HepG2 (cell line): ENCODE results near the gene GRIK3. TPM values are rescaled to one million over a fixed set of nuclear protein-coding genes. Genes with fewer than 3 reads are reported as not detected.

Experiments
- FOXJ3 ChIP-seq: sonication (generic); formaldehyde crosslinking; IDR thresholded peaks from 2 replicates; pipeline ENCODE4 v1.4.0; 2020; ENCODE audit warnings: missing genetic modification reagents, mild to moderate bottlenecking, borderline replicate concordance
- ISL2 ChIP-seq: sonication (generic); formaldehyde crosslinking; IDR thresholded peaks from 2 replicates; pipeline ENCODE4 v1.5.0; 2020; ENCODE audit warnings: missing genetic modification reagents
- ZNF350 ChIP-seq: sonication (generic); formaldehyde crosslinking; IDR thresholded peaks from 2 replicates; pipeline ENCODE4 v1.4.0; 2020; ENCODE audit warnings: mild to moderate bottlenecking, low read depth, missing genetic modification reagents, borderline replicate concordance
- ZNF510 ChIP-seq: sonication (generic); formaldehyde crosslinking; IDR thresholded peaks from 2 replicates; pipeline ENCODE4 v1.4.0; 2020; ENCODE audit warnings: low read depth, mild to moderate bottlenecking, missing genetic modification reagents
- ZSCAN31 ChIP-seq: sonication (generic); formaldehyde crosslinking; IDR thresholded peaks from 2 replicates; pipeline ENCODE4 v1.5.0; 2020; ENCODE audit warnings: low read depth, mild to moderate bottlenecking, missing genetic modification reagents
- polyA plus RNA-seq, 8 experiments: library from polyadenylated mRNA; depleted of rRNA in 3 of 8; stranded (reverse) in 7 of 8; unstranded in 1 of 8; fragments of >200 nt; fragmentation: Illumina TruSeq in 4 of 8; extraction: Trizol in 4 of 8; gene quantifications; 2 replicates each; pipeline versions ENCODE4 v1.2.1 to v1.2.3, GENCODE V29; 2011 to 2016; ENCODE audit warnings: low read depth in 4 of 8, missing spikeins in 1 of 8, mixed read lengths in 1 of 8; ENCODE audit not compliant: insufficient read depth in 1 of 8
- total RNA-seq, 5 experiments: library from RNA; depleted of rRNA; stranded (reverse); fragments of >200 nt; fragmentation: Illumina TruSeq; extraction: Trizol; gene quantifications; 2 replicates each; pipeline ENCODE4 v1.2.3, GENCODE V29; 2016; ENCODE audit warnings: low read depth in 1 of 5
- TF ChIP-seq, protein P1 (sequence below): sonication (generic); formaldehyde crosslinking; IDR thresholded peaks from 2 replicates; pipeline ENCODE4 v1.9.0; 2021; ENCODE audit warnings: missing genetic modification reagents, borderline replicate concordance
- TF ChIP-seq, protein P2 (sequence below): IDR thresholded peaks from 2 replicates; pipeline ENCODE4 v1.6.1; 2016

GRIK3 gene
- total and polyA plus RNA-seq, 2 of the 13 experiments (the other 11 are each of a cell fraction or from before 2014, with no cell fraction given): not detected

DNA sequence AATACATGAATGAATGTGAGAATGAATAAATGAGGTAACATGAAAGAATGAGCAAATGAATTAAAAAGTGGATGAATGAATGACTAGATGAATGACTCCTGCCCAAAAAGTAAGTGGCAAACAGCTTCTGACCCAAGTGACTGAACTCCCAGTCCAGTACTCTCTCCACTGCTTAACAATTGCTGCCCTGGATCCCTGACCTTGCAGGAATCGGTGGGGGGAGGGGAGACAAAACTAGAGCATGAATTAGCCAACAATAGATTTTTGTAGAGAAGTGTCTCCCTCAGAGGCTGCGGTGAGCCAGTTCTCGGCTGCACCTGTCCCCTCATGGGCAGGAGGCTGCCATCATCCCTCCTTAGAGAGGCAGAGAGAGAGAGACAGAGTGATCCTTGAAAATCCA lies 5.9 kb upstream of the GRIK3 start (continued):
- TF ChIP-seq, protein P1, sequence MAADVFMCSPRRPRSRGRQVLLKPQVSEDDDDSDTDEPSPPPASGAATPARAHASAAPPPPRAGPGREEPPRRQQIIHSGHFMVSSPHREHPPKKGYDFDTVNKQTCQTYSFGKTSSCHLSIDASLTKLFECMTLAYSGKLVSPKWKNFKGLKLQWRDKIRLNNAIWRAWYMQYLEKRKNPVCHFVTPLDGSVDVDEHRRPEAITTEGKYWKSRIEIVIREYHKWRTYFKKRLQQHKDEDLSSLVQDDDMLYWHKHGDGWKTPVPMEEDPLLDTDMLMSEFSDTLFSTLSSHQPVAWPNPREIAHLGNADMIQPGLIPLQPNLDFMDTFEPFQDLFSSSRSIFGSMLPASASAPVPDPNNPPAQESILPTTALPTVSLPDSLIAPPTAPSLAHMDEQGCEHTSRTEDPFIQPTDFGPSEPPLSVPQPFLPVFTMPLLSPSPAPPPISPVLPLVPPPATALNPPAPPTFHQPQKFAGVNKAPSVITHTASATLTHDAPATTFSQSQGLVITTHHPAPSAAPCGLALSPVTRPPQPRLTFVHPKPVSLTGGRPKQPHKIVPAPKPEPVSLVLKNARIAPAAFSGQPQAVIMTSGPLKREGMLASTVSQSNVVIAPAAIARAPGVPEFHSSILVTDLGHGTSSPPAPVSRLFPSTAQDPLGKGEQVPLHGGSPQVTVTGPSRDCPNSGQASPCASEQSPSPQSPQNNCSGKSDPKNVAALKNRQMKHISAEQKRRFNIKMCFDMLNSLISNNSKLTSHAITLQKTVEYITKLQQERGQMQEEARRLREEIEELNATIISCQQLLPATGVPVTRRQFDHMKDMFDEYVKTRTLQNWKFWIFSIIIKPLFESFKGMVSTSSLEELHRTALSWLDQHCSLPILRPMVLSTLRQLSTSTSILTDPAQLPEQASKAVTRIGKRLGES (CRISPR knock-in tag): no peak
- TF ChIP-seq ISL2 (no peak), FOXJ3 (no peak), ZNF350 (CRISPR knock-in tag) (no peak), ZSCAN31 (CRISPR knock-in tag) (no peak), ZNF510 (CRISPR knock-in tag) (no peak)
- TF ChIP-seq, protein P2, sequence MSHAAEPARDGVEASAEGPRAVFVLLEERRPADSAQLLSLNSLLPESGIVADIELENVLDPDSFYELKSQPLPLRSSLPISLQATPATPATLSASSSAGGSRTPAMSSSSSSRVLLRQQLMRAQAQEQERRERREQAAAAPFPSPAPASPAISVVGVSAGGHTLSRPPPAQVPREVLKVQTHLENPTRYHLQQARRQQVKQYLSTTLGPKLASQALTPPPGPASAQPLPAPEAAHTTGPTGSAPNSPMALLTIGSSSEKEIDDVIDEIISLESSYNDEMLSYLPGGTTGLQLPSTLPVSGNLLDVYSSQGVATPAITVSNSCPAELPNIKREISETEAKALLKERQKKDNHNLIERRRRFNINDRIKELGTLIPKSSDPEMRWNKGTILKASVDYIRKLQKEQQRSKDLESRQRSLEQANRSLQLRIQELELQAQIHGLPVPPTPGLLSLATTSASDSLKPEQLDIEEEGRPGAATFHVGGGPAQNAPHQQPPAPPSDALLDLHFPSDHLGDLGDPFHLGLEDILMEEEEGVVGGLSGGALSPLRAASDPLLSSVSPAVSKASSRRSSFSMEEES (CRISPR knock-in tag): no peak
- TF ChIP-seq, all 625 proteins: peak for 0
